Neural cell (in vitro differentiated cells): ENCODE data around the gene REC114.

Experiments
- EP300 ChIP-seq: fragments of 450-650 bp; conservative IDR thresholded peaks from 2 replicates; pipeline ENCODE4 v1.6.1; 2014; ENCODE audit warnings: antibody characterized with exemption, mild to moderate bottlenecking, moderate library complexity; ENCODE audit not compliant: poor library complexity, severe bottlenecking
- EZH2 ChIP-seq: fragments of 200-600, 300-800 bp; shearing (Covaris generic), sonication (generic); IDR thresholded peaks from 2 replicates; pipeline ENCODE4 v1.6.1; 2014; ENCODE audit warnings: antibody characterized with exemption, low read length, borderline replicate concordance, mild to moderate bottlenecking; ENCODE audit not compliant: insufficient read depth, poor library complexity, severe bottlenecking
- MXI1 ChIP-seq: fragments of 450-650 bp; conservative IDR thresholded peaks from 2 replicates; pipeline ENCODE4 v1.6.1; 2014; ENCODE audit warnings: antibody characterized with exemption, mild to moderate bottlenecking; ENCODE audit not compliant: poor library complexity, severe bottlenecking
- POLR2AphosphoS5 ChIP-seq: IDR thresholded peaks from 2 replicates; pipeline ENCODE4 v1.6.1; 2012
- RAD21 ChIP-seq: fragments of 450-650 bp; conservative IDR thresholded peaks from 2 replicates; pipeline ENCODE4 v1.6.1; 2014; ENCODE audit warnings: antibody characterized with exemption, mild to moderate bottlenecking, moderate library complexity
- REST ChIP-seq: IDR thresholded peaks from 2 replicates; pipeline ENCODE4 v1.6.1; 2012; ENCODE audit warnings: borderline replicate concordance
- SMC3 ChIP-seq: fragments of 450-650 bp; conservative IDR thresholded peaks from 2 replicates; pipeline ENCODE4 v1.6.1; 2014; ENCODE audit warnings: antibody characterized with exemption, mild to moderate bottlenecking, moderate library complexity; ENCODE audit not compliant: poor library complexity
- TAF1 ChIP-seq: IDR thresholded peaks from 2 replicates; pipeline ENCODE4 v1.6.1; 2012; ENCODE audit warnings: low read depth
- TF ChIP-seq, protein P1 (sequence below): fragments of 450-650 bp; IDR thresholded peaks from 2 replicates; pipeline ENCODE4 v1.5.1; 2014; ENCODE audit warnings: antibody characterized with exemption, mild to moderate bottlenecking, moderate library complexity; ENCODE audit not compliant: poor library complexity, severe bottlenecking

DNA sequence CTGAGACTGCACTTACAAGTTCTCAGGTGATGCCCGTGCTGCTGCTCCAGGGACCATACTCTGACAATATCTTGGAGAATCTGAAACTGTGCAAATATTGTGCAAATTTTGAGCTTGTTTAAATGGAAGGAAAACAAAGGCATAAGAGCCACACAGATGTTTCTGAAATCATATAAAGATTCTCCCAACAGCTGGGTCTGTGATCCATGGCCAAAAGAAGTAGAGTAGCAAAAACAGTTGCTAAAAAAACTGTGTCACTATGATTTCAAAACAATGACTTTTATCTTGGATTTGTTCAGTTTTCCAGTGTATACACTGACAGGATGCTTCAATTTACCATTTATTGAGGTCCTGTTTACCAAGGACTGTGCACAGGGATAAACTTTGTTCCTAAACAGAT, 164.9 kb downstream of the REC114 start:
- TF ChIP-seq, protein P1, sequence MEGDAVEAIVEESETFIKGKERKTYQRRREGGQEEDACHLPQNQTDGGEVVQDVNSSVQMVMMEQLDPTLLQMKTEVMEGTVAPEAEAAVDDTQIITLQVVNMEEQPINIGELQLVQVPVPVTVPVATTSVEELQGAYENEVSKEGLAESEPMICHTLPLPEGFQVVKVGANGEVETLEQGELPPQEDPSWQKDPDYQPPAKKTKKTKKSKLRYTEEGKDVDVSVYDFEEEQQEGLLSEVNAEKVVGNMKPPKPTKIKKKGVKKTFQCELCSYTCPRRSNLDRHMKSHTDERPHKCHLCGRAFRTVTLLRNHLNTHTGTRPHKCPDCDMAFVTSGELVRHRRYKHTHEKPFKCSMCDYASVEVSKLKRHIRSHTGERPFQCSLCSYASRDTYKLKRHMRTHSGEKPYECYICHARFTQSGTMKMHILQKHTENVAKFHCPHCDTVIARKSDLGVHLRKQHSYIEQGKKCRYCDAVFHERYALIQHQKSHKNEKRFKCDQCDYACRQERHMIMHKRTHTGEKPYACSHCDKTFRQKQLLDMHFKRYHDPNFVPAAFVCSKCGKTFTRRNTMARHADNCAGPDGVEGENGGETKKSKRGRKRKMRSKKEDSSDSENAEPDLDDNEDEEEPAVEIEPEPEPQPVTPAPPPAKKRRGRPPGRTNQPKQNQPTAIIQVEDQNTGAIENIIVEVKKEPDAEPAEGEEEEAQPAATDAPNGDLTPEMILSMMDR, result no peak
- no peak for TF ChIP-seq REST
- TF ChIP-seq TAF1, result no peak
- no peak for TF ChIP-seq SMC3
- no peak for TF ChIP-seq POLR2AphosphoS5
- no peak for TF ChIP-seq EZH2
- TF ChIP-seq EP300, result no peak
- TF ChIP-seq RAD21, result no peak
- no peak for TF ChIP-seq MXI1
